Liver (tissue), 3 donors: Measurements from ENCODE around the gene CCBE1.

Experiments used
- CTCF ChIP-seq: fragments of 150-350 bp; IDR thresholded peaks from 2 replicates; pipeline ENCODE4 v1.5.1; 2017; ENCODE audit warnings: improper control_type of control experiment, low read depth, low read length; ENCODE audit not compliant: missing input control
- JUND ChIP-seq, 2 donors: IDR thresholded peaks; 2 replicates each; pipeline ENCODE4 v1.6.1; 2016; ENCODE audit warnings: antibody characterized with exemption in 2 of 2
- REST ChIP-seq: IDR thresholded peaks from 2 replicates; pipeline ENCODE4 v1.6.1; 2016; ENCODE audit warnings: antibody characterized with exemption, mild to moderate bottlenecking
- donor health status: healthy.
- donor health status: healthy.

- TF ChIP-seq CTCF (no peak), JUND (IDR thresholded peaks at IDR 0.05) (no peak), REST (no peak)
Observed at GRCh38 chr18:59689756-59690155, 7.5 kb downstream of the CCBE1 start.
